Heart right ventricle (tissue), 16 donors: Measurements from ENCODE around the gene RAP1GAP2. TPM values are rescaled to one million over a fixed set of nuclear protein-coding genes. Genes with fewer than 3 reads are reported as not detected.
A peak's percentile ranks its signal among the peaks of the same experiment; 100 is the strongest.
"Not testable (repeated sequence)": the region's sequence is repeated elsewhere in the genome, so short reads cannot be mapped to it uniquely, and the experiment has no call there.

Experiments
- ATAC-seq, 8 donors: fragments of 200-7000 bp; cut with Tn5 transposase; one replicate each; pipeline ENCODE4 v1.9.1; 2020; ENCODE audit warnings: mild to moderate bottlenecking in 8 of 8, moderate library complexity in 8 of 8, moderate number of reproducible peaks in 1 of 8
- DNase-seq, 2 donors: peaks; one replicate each; pipeline ENCODE4 v3.0.0-alpha.2; 2020
- H3K27ac ChIP-seq, 10 donors: fragments of 200-600 bp; sonication (generic) in 2 of 10; one replicate each; pipeline versions ENCODE4 v1.5.0 to v1.8.0; 2020 to 2022; ENCODE audit warnings: mild to moderate bottlenecking in 3 of 10
- H3K27me3 ChIP-seq, 7 donors: fragments of 200-600 bp; one replicate each; pipeline ENCODE4 v1.8.0; 2021 to 2022; ENCODE audit warnings: mild to moderate bottlenecking in 2 of 7
- H3K36me3 ChIP-seq, 9 donors: fragments of 200-600 bp; sonication (generic) in 1 of 9; one replicate each; pipeline versions ENCODE4 v1.5.0 to v1.8.0; 2020 to 2022; ENCODE audit warnings: mild to moderate bottlenecking in 2 of 9
- H3K4me1 ChIP-seq, 9 donors: fragments of 200-600 bp; sonication (generic) in 1 of 9; one replicate each; pipeline versions ENCODE4 v1.5.0 to v1.8.0; 2020 to 2022; ENCODE audit warnings: mild to moderate bottlenecking in 4 of 9
- H3K4me3 ChIP-seq, 10 donors: fragments of 200-600 bp; sonication (generic) in 2 of 10; one replicate each; pipeline versions ENCODE4 v1.5.0 to v1.8.0; 2020 to 2022; ENCODE audit warnings: mild to moderate bottlenecking in 7 of 10, moderate library complexity in 2 of 10
- H3K9me3 ChIP-seq, 11 donors: fragments of 200-600 bp in 10 of 11; sonication (generic) in 2 of 11; one replicate each; pipeline versions ENCODE4 v1.5.0 to v1.8.0; 2013 to 2022; ENCODE audit warnings: mild to moderate bottlenecking in 2 of 11, control low read depth in 1 of 11, moderate library complexity in 1 of 11
- WGBS, 2 donors: extraction: QIAGEN DNeasy Blood & Tissue Kit; methylation state at CpG; one replicate each; pipeline ENCODE4 v1.1.7; 2013; ENCODE audit warnings: inconsistent platforms in 1 of 2; 5-methylcytosine and 5-hydroxymethylcytosine counted together
- intact Hi-C, 10 donors: fragments of 100-400 bp; cut with DNase I; formaldehyde crosslinking; loops; one replicate each; pipeline versions ENCODE4 v1.11.1 to v1.14.2; 2022
- polyA plus RNA-seq, 2 donors: library from polyadenylated mRNA; stranded (reverse); fragments of 200-250 nt; gene quantifications; one replicate each; pipeline ENCODE4 v1.2.3, GENCODE V29; 2013
- total RNA-seq, 10 donors: library from RNA; stranded (reverse); fragmentation: NEBNext Ultra II Directional in 3 of 10; extraction: Animal tissue kit (Norgen Biotek cat#: 25700) in 3 of 10; gene quantifications; one replicate each; pipeline versions ENCODE4 v1.2.1 to v1.2.4, GENCODE V29; 2021 to 2023
- TF ChIP-seq, protein P1 (sequence below), 9 donors: fragments of 200-600 bp; sonication (generic) in 2 of 9; IDR thresholded peaks; one replicate each; pipeline versions ENCODE4 v1.5.0 to v1.8.0; 2021 to 2022; ENCODE audit warnings: antibody characterized with exemption in 9 of 9, mild to moderate bottlenecking in 5 of 9, moderate library complexity in 1 of 9
- donor health status: Arrhythmogenic right ventricular cardiomyopathy.
- donor health status: ischemic (EF 13 %, LVEDD 7.1; RV severe dilation, severe dysfunction).
- donor health status: healthy with polysubstance abuse.
- donor health status: DM: no; HTN: yes; CAD: no.
- donor health status: DM: no; HTN: no; CAD: no.
- donor health status: ischemic (EF 25% LVEDD 6.9; RV normal size, moderate dysfunction).
- donor health status: ischemic (EF 25% LVEDD 5.7; RV mildly dilated, moderate dysfunction).
- donor health status: healthy.
- donor health status: DM: yes; HTN: yes; CAD: no.
- donor health status: Ischemic cardiomyopathy.
- donor health status: ischemic (EF 35%, LVEDD 5.7; RV mildly dilated, moderate dysfunction).
- donor health status: nonischemic (EF 11% LVEDD 7.7; RV severe dilation, severe dysfunction).
- donor health status: DM: yes; HTN: yes; CAD: no.
- donor health status: PGD.
- donor health status: ischemic (EF 29% LVEDD 5.4; RV normal size, mild dysfunction).
- donor health status: nonischemic (EF 23%, LVEDD 6.1; RV moderate dilation, normal function).

RAP1GAP2 gene
- total and polyA plus RNA-seq, 12 donors: 9.5 to 51.3 (median 34.6) TPM

DNA sequence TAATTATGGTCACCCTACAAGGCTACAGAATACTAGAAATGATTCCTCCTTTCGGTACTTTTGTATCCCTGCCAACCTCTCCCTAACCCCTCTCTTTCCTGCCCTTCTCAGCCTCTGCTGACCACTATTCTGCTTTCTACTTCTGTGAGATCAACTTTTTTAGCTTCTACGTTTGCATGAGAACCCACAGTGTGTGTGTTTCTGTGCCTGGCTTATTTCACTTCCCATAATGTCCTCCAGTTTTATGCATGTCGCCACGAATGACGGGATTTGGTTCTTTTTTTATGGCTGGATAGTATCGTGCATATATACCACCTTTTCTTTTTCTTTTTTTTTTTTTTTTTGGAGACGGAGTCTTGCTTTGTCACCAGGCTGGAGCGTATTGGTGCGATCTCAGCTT lies 92.1 kb downstream of the RAP1GAP2 start:
- intact Hi-C loops: no loop called here
- ATAC-seq (no peak), DNase-seq (no peak)
- WGBS, 2 donors: 85 to 88% methylated on average over 9 of the region's 9 CpGs
- H3K27me3 ChIP-seq: no peaks in the 10 kb centered on the region
- no peaks in the 10 kb centered on the region for H3K9me3 ChIP-seq
- no peaks in the 10 kb centered on the region for H3K36me3 ChIP-seq
- no peak overlapping the region for H3K4me3 ChIP-seq
- H3K4me1 ChIP-seq: peaks cover 0 to 20% (median 5%) of the 10 kb centered on the region in 9 donors
- TF ChIP-seq, protein P1, sequence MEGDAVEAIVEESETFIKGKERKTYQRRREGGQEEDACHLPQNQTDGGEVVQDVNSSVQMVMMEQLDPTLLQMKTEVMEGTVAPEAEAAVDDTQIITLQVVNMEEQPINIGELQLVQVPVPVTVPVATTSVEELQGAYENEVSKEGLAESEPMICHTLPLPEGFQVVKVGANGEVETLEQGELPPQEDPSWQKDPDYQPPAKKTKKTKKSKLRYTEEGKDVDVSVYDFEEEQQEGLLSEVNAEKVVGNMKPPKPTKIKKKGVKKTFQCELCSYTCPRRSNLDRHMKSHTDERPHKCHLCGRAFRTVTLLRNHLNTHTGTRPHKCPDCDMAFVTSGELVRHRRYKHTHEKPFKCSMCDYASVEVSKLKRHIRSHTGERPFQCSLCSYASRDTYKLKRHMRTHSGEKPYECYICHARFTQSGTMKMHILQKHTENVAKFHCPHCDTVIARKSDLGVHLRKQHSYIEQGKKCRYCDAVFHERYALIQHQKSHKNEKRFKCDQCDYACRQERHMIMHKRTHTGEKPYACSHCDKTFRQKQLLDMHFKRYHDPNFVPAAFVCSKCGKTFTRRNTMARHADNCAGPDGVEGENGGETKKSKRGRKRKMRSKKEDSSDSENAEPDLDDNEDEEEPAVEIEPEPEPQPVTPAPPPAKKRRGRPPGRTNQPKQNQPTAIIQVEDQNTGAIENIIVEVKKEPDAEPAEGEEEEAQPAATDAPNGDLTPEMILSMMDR (IDR thresholded peaks at IDR 0.05): no peak
- H3K27ac ChIP-seq: no peak overlapping the region

DNA sequence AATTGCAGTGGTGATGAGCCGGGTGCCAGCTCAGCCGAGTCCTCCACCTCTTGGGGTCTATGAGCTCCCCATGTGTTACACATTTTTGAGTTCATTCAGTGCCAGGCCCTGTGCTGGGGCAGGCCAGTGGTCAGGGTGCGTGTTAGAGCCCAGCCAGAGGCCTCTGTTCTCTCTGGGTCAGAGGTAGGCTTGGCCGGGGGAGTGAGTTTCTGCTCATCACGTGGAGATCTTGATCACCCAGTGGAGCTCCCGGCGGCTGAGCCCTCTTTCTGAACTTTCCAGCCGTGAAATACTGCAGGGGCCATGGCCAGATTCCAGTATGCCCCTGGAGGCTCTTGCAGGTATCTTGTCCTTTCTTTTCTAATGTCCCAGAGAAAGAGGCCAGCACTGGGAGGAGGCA lies 93.0 kb downstream of the RAP1GAP2 start:
- TF ChIP-seq, protein P1 (IDR thresholded peaks at IDR 0.05): no peak
- H3K9me3 ChIP-seq: no peaks in the 10 kb centered on the region
- 82 to 86% methylated on average over 8 of the region's 8 CpGs for WGBS, 2 donors
- ATAC-seq (no peak), DNase-seq (no peak)
- no peaks in the 10 kb centered on the region for H3K27me3 ChIP-seq
- intact Hi-C loops: no loop called here
- H3K4me1 ChIP-seq: peaks cover 0 to 15% (median 0%) of the 10 kb centered on the region in 9 donors
- no peak overlapping the region for H3K27ac ChIP-seq
- H3K36me3 ChIP-seq: no peaks in the 10 kb centered on the region
- no peak overlapping the region for H3K4me3 ChIP-seq

DNA sequence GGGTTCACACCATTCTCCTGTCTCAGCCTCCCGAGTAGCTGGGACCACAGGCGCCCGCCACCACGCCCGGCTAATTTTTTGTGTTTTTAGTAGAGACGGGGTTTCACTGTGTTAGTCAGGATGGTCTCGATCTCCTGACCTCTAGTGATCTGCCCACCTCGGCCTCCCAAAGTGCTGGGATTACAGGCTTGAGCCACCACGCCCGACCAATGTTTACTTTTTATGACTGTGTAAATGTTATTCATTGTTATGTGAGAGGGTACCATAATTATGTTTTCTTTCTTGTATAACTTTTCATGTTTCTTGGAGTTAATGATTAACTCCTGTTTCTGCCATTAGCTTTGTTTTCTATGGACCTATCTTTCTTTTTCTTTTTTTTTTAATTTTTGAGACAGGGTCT lies 94.5 kb downstream of the RAP1GAP2 start:
- intact Hi-C loops, H3K27ac ChIP-seq, H3K4me3 ChIP-seq, ATAC-seq, H3K27me3 ChIP-seq, DNase-seq, H3K36me3 ChIP-seq, H3K9me3 ChIP-seq: not testable (repeated sequence)
- H3K4me1 ChIP-seq: peaks cover 0 to 15% (median 0%) of the 10 kb centered on the region in 9 donors
- 88 to 97% methylated on average over 10 of the region's 10 CpGs for WGBS, 2 donors

DNA sequence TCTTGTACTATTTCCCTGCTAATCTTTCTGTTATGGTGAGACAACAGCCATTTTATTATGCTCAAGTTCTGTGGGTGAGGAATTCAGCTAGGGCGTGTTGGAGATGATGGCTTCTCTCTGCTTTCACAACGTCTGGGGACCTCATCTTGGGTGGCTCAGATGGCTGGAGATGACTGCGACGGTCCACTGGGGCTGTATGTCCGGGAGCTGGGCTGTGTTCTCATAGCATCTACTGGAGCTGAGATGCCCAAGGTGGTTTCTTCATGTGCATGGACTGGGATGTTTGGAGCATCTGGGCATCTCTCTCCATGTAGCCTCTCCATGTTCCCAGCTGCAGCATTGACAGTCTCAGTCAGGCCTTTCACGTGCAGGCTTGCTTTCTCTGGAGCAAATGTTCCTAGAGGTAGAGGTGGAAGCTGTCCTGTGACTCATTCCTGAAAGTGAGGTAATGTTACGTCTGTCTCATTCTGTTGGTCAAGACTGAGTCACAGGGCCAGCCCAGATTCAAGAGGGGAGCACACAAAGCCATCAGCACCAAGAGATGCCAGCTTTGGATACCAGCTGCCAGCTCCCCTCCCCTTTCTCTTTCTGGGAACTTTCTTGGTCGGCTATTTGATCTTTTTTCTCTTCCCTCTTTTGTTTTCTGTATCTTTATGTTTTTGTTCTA lies 96.2 kb downstream of the RAP1GAP2 start:
- intact Hi-C loops: no loop called here
- Histone ChIP-seq H3K27ac (no peak overlapping the region), H3K9me3 (no peaks in the 10 kb centered on the region), H3K4me3 (no peak overlapping the region), H3K36me3 (no peaks in the 10 kb centered on the region), H3K4me1 (peaks cover 0 to 15% (median 0%) of the 10 kb centered on the region in 9 donors), H3K27me3 (no peaks in the 10 kb centered on the region)
- ATAC-seq (peak in 6 of 8 donors; percentile 48 to 92 (median 69)), DNase-seq (no peak)
- WGBS, 2 donors: 70 to 71% methylated on average over 8 of the region's 8 CpGs
- TF ChIP-seq, protein P1 (IDR thresholded peaks at IDR 0.05): no peak

DNA sequence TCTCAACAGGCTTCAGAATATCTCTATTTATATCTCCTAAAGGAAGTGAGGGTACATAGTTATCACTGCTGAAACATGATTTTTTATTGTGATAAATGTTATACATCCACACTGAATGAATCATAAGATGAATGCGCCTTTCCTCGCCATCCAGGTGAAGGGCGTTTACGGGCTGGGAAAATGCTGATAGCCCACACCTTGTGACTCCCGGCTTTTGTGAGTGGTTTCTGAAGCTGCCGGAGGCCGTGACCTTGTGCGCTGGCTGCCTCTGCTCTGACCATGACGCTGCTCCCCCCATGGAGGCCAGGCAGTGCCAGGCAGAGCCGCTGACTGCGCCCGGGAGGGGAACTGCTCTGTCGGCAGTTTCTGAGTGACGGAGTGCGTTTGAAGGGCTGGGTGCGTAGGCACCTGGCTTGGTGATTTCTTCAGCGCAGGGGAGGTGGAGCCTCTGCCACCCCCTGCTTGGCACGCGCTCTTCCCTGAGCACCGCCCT lies 97.2 kb downstream of the RAP1GAP2 start:
- H3K4me3 ChIP-seq: no peak overlapping the region
- H3K4me1 ChIP-seq: peaks cover 0 to 15% (median 0%) of the 10 kb centered on the region in 9 donors
- H3K27me3 ChIP-seq: no peaks in the 10 kb centered on the region
- TF ChIP-seq, protein P1 (IDR thresholded peaks at IDR 0.05): no peak
- 78 to 90% methylated on average over 20 of the region's 20 CpGs for WGBS, 2 donors
- peak in 1 of 8 donors; percentile 10 for ATAC-seq
- intact Hi-C loops: no loop called here
- H3K27ac ChIP-seq: no peak overlapping the region
- no peak for DNase-seq
- no peaks in the 10 kb centered on the region for H3K36me3 ChIP-seq
- no peaks in the 10 kb centered on the region for H3K9me3 ChIP-seq
